ENCODE data around the gene UACA.

The UACA gene

GRCh38 chr15:70786996-70787395, 23.6 kb upstream of the UACA start:
- DNase-seq, result no peak

DNA sequence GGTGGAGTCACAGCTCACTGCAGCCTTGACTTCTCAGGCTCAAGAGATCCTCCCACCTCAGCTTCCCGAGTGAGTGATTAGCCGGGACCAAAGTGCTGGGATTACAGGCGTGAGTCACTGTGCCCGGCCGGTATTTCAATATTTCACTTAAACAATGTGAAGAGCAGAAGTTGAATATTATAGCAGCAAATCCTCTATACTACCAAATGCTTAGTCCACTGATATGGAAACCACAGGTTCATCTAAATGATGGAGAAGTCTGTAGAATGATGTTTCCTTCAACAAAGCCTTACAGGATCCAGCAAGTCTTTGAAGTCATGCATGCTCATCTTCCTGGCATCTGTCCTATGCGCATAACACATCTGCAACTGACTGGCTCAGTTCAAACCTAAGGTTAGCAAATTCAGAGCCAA, 20.3 kb upstream of the UACA start:
- DNase-seq, result no peak

GRCh38 chr15:70783041-70783440, 19.7 kb upstream of the UACA start:
- no peak for DNase-seq

DNA sequence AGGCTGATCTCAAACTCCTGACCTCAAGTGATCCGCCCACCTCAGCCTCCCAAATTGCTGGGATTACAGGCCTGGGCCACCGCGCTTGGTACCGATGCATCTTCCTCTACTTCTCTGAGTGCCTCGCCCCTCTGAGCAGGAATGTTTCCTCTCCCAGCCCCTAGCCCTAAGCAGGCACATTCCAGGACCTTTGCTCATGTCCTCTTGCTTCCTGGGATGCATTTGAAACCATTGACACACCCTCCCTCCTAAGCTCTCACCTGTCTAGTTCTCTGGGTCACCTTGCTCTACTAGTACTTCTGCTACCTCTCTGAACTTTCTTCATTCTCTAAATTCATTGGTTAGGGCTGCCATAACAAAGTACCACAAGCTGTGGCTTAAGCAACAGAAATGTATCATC, 17.9 kb upstream of the UACA start:
- DNase-seq, result no peak

DNA sequence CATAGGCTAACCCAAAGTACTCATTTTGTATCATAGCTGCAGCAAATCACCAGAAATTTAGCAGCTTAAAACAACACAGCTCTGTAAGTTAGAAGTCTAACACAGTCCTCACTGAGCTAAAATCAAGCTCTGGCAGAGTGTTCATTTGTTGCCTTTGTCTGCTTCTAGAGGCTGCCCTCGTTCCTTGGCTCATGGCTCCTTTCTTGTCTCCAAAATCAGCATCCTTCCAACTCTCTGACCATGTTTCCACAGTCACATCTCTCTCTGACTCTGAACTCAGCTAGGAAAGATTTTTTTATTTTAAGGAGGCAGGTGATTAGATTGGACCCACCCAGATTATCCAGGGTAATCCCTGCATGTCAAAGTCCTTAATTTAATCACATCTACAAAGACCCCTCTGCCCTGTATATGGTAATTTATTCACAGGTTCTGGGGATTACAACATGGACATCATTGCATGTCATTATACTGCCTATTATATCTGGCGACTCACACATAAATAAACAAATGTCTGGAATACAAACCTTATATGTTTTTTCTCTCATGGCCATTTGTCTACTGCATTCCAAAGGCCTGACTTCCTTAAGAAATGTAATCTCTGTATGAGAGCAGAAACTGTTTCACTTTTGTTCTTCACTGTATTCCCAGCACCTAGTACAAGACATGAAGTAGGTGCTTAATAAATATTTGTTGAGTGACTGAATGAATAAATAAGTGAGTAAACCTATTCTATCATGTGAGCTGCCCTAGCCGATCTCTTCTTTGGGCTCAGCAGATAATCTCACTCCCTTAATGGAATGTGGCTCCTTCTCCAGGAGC, 15.1 kb upstream of the UACA start:
- DNase-seq, result no peak

DNA sequence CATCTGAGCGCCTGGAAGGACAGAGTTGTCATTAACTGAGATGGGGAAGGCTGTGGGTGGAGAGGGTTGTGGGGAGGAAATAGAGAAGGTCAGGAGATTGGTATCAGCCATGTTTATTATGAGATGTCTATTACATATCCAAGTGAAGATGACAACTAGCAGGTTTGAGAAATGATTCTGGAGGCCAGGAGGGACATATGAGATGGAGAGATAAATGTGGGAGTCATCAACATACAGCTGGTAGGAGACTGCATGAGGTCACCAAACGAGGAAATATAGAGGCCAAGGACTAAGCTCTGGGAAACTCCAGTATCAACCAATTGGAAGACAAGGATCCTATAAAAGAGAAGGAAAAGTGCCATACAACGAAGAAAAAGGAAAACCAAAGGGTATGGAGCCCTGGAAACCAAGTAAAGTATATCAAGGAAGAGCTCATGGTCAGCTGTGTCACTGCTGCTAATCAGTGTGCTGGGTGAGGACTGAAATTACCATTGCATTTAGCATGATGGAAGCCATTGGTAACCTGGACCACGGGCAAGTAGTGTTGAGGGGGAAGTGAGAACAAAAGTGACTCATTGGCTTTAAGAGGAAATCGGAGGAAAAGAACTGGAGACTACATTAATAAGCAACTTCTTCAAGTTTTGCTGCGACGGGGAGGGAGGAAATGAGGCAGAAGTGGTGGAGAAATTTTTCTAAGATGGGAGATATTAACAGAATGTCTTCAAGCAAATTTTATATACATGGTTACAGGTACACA, 14.0 kb upstream of the UACA start:
- DNase-seq, result no peak

GRCh38 chr15:70775160-70775559, 11.8 kb upstream of the UACA start:
- DNase-seq, result no peak

- no peak for DNase-seq
Measured at GRCh38 chr15:70772402-70772801, 9.0 kb upstream of the UACA start.

DNA sequence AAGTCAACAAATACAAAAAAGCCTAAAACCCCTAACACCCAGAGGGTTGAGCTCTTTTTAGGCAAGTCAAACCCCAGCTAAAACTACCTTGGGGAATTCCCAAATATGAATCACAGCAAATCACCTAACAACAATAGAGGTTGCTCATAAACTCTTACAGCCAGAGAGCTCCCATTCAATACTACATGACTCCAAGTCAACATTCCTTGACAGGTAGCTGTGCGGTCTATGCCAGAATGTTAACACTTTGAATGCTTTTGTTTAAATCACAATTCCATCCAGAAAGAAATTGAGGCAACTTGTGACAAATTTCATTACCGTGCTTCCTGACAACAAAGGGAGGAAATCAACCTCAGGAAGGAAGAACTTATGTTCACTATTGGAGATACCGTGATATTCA, 7.5 kb upstream of the UACA start:
- DNase-seq, result no peak

GRCh38 chr15:70768257-70768883, 5.0 kb upstream of the UACA start:
- no peak for DNase-seq

DNA sequence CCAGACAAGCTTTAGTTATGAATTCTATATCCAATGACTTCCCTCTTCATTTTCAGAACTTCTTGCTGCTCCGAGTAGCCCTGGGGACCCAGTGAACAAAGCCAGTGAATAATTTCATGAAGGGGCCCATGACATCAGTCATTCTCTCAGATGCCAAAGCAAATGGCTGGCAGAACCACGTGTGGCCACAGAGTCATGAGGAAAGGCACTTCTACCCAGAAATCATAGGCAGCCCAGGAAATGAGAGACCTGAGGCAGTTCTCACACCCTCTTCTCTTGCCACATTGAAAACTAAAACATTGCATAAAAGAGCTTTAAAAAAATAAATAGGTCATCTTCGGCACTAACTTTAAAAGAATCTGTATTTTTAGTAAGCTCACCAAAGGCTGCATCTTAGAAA, 4.3 kb upstream of the UACA start:
- DNase-seq, result no peak

DNA sequence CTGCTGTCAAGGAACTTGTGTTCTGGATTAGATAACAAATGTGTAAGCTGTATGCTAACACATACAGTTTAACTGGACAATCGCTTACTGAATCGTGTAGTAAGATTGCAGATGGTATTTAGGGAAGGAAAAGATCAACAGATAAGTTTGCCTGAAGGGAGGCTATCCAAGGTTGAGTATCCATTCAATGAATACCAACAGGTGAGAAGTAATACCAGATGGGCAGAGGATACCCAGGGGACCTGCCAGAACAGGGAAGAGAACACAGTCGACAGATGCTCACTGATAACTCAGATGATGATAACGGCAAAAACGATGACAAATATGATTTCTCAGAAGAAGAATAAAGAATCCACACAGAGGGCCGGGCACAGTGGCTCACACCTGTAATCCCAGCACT, 3.2 kb upstream of the UACA start:
- DNase-seq, result no peak

DNA sequence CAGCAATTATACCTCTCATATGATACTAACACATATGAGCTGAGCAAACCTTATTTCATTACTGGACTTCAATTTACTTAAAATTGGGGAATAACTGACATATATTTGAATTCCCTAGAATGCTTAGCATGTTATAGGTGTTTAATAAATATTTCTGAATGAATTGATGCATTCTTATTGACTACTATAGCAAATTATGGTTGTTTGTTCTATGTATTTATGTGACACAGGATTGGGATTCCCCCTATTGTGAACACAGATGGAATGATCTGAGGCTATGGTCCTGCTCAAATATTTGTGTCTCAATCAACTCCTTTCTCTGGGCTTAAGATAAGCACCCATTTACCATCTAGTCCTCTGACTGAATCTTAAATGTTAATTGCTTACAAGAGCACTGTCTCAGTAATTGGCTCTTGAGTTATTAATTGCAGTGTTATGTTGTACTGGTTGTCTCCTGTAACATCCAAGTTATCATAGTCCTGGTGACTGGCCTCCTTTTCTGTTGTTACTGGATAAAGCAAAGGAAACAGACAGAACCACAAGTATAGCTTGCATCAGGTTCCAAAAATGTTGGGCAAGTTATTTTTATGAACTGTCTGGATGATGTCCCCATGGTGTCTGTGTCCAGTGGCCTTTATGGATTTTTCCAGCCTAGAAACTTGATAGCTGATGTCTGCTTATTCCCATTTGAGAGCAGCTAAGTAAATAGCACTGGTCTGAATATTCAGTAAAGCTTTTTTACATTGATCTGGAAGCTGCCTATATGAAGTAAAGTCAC, 2.3 kb upstream of the UACA start:
- DNase-seq, result no peak

DNA sequence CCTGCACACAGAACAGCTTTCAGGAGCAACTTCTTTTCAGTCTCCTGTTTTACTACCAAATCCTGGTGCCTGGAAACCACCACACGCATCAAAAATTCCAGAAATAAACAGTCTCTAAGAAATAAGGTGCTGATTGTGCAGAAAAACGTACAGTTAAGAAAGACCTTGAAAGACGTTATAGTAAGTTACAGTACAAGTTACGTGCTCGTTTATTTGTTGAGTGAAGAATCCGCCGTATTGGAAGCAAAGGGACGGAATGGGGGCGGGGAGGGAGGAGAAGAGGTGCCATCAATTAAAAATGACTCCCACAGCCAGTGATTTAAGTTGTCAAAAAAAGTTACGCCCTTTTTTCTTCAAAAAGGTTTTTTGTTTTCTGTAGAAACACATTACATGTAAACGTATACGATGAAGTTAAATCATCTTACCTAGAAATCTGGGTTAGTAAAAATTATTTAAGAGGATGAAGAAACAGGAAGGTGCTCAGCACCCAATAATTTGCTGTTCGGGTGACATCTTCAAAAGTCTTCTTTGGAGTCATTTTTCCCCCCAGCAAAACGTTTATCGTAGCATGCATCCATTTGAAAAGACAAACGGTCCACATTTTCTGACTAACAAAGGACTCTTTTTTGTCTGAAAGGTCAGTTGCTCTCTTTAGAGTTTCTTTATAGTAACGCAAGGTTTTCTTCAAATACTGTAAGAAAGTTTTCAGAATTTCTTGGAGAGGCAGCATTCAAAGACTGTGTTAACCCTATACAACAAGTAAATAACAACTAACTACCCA, 782 bp upstream of the UACA start:
- no peak for DNase-seq

GRCh38 chr15:70762469-70763119, 764 bp downstream of the UACA start:
- peak; percentile 2 for DNase-seq

- no peak for DNase-seq
Measured at GRCh38 chr15:70761931-70762468, 1.4 kb downstream of the UACA start.

- DNase-seq, result no peak
Measured at GRCh38 chr15:70761046-70761445, 2.3 kb downstream of the UACA start.

DNA sequence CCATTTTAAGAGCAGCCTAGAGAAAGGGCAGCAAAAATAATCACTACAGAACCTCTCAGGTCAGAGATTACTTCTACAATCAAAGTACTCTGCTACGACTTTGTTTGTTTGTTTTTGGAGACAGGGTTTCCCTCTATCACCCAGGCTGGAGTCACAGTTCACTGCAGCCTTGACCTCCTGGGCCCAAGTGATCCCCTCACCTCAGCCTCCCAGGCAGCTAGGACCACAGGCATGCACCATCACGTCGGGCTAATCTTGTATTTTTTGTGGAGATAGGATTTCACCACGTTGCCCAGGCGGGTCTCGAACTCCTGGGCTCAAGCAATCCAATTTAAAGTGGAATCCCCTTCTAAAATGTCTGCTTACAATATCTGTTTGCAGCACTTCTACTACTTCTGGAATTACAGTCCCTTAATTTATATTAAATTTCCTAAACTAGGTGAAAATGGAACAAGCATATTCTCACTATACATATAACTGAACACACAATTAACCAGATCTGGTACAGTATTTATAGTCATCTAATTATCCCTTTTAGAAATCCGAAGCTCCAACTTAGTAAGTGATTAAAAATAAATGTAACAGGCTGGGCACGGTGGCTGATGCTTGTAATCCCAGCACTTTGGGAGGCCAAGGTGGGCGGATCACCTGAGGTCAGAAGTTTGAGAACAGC, 4.4 kb downstream of the UACA start:
- DNase-seq, result no peak

- no peak for DNase-seq
Measured at GRCh38 chr15:70757627-70758026, 5.7 kb downstream of the UACA start.

DNA sequence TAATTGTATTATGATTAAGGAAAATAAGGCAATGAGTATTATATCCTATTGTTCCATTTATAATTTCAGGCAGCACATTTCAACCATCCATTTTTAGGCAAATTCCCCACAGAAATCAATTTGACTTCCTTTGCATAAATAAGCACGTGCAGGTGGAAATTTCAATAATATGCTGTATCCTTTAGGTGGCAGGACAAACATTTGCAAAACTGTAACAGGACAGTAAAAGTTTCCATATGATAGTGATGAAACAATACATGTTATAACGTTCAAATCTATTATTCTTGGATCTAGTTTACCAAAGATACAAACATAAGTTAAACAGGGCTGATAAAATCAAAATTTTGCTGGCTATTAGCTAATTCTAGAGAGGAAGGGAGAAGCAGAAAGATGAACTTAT, 8.5 kb downstream of the UACA start:
- no peak for DNase-seq
